ENCODE results near the gene PRKCB.

The PRKCB gene

DNA sequence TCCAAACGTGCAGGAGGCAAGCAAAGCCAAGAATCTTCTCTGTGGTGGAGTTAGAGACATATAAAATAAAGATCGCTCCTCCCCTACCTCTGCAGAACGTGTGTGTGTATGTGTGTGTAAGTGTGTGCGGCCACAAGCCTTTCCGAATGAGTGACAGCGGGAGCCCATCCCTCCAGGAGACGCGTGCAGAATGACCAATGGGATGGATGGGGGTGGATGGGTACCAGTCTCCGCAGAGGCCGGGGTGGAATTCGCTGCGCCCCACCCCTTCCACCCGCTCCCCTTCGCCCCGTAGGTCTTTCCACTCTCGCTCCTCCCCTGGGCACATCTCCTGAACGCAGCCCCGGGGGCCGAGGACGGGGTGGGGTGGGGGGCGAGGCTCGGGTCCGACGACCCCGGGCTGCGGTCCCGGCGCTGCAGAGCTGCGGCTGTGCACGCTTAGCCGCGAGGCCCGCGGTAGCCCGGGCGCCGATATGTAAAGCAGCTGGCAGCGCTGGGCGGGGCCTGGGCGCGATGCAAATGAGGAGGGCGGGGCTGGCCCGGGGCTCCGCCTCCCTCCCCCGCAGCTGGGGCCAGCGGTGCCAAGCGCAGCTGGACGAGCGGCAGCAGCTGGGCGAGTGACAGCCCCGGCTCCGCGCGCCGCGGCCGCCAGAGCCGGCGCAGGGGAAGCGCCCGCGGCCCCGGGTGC, at the start of gene PRKCB:
TSS of gene PRKCB (plus strand) at position 594 of the 688 bp plus-strand sequence.
- DNase-seq (ENCODE audit: low read depth in 2 of 3, low spot score in 2 of 3), result peak; percentile 72 to 82 (median 78)

DNA sequence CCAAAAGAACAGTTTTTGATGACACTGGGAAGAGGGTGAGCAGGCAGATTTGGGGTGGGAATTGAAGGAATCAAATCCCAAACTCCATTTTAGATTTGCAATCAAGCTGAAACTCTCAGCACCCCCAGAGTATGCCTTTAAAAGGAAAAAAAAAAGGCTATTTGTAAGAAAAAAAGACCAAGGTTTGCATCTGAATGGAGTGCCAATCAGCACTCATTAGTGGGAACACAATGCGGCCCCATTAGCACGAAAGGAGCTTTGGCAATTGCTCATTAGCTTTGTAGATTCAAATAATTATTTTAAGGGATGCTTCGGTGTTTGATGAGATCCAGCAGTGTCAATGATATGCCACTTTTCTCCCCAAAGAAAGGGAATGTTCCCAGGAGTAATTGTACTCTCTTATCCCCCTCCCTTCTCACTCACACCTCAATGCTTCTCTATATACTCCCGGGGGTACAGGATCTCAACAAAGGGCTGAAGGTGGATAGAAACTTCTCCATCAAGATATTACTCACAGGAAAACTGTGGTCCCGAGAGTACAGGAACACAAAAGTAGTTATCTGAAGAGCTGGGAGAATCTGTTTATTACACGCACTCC, 48.7 kb upstream of the PRKCB start:
- DNase-seq (ENCODE audit: low read depth in 2 of 3, low spot score in 2 of 3), result no peak

DNA sequence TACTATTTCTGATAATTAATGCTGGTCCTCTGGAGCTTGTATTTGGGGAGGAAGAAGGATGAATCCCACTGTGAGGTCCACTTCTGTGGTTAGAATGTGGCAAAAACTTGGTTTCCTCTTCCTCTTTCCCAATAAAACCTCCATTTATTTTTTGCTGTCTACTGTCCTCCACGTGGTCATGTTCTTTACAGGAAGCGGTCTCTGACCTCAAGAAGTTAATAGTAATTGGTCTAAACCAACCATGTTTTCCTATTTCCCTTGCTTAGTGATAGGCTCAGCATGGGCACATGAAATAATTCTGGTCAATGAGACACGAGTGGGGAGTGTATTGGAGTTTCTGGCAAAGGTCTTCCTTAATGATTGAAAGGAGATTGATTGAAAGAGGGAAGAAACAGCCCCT, 47.1 kb upstream of the PRKCB start:
- no peak for DNase-seq (ENCODE audit: low read depth in 2 of 3, low spot score in 2 of 3)

DNA sequence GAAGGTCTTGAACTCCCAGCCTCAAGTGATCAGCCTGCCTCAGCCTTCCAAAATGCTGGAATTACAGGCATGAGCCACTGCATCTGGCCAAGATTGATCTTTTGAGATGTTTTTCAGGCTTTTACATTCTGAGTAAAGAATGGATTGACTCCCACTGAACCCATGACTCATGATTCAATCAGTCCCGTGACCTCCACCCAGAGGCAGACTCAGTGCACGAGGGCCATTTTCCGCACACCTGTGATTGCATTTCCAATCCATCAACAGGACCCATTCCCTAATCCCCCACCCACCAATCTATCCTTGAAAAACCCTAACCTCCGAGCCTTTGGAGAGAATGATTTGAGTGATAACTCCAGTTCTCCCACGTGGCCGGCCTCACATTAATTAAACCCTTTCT, 40.4 kb upstream of the PRKCB start:
- no peak for DNase-seq (ENCODE audit: low read depth in 2 of 3, low spot score in 2 of 3)

DNA sequence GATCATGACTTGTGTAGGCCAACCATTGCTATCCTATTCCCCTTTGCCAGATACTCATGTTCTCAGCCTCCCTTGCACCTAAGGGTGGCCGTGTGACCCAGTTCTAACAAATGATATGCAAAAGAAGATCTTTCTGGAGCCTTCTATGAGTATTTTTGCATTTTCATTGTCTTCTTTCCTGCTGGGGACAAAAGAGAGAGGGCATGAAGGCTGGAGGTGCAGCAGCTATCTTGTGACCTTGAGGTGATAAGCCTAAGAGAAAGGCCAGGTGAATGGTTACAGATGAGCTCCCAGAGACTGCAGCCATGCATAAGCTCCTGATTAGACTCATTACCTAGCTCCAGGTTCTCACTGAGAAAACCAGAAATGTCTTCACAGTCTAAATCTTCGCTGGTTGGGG, 38.8 kb upstream of the PRKCB start:
- DNase-seq (ENCODE audit: low read depth in 2 of 3, low spot score in 2 of 3), result no peak

DNA sequence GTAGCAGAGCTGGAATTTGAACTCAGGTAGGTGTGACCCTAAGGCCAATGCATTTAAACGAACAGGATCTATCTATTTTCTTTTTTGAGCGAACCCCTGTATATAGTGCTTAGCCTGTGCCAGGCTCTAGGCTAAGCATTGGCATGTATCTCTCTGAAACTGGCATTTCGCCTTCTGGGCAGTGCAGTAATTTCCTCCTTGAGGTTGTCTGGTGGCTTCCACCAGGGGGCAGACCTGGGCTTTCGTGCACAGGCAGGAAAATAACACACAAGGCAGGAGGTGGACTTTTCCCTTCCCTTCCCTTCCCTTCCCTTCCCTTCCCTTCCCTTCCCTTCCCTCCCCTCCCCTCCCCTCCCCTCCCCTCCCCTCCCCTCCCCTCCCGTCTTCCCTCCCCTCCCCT, 34.4 kb upstream of the PRKCB start:
- peak; percentile 32 to 62 (median 54) for DNase-seq (ENCODE audit: low read depth in 2 of 3, low spot score in 2 of 3)

DNA sequence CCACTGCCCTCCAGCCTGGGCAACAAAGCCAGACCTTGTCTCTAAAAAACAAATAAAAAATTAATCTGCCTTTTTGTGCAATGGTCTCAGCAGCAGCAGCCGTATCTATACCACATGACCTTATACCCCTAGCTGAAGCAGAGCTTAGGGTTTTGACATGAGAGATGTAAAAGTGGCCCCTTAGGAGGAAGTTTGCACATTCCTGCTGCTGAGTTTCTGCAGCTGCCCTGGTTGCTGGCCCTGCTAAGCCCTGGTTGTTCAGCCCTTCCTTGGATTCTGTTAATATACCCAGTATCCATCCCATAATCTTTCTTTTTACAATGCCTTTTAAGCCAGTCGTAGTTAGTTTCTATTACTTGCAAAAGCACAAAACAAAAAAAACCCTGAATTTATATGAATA, 33.0 kb upstream of the PRKCB start:
- no peak for DNase-seq (ENCODE audit: low read depth in 2 of 3, low spot score in 2 of 3)

DNA sequence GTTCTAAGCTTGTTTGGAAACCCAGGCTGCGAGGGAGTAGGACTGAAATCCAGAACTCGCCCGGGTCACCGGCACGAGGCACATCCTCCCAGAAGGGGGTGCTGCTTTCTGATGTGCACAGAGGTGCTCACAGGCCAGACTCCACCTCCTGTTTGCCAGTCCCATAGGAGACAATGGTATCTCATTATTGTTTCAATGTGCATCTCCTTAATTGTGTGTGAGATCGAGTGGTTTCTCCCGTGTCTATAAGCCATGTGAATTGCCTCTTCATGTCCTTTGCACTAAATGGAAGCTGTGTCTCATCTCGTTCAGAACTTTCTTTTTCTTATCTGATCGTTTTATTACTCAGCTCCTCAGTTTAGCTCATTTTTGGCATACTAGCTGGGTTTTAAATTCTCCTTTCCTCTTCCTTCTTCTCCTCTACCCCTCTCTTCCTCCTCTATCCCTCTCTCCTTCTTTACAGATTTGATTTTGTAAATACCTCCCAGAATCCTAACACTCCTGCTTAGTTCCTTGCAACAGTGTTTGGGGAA, 32.1 kb upstream of the PRKCB start:
- peak; percentile 15 to 49 (median 46) for DNase-seq (ENCODE audit: low read depth in 2 of 3, low spot score in 2 of 3)

DNA sequence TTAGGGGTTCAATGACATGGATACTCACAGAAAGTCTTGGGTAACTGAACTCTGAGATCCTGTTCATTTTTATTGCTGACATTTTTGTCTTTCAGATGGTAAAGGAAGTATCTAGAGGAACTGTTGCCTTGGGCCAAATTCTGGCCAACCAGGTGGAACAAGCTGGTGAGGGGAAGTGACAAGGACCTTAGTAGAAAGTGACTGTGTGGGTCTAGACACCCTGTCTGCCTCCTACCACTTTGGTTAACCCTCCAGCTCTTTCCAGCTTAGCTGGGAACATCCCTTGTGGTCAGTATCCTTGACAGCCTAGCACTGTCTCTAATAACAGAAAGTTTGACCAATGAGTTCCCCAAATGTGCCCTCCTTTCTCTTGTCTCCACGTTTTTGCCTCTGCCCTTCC, 28.8 kb upstream of the PRKCB start:
- DNase-seq (ENCODE audit: low read depth in 2 of 3, low spot score in 2 of 3), result no peak

DNA sequence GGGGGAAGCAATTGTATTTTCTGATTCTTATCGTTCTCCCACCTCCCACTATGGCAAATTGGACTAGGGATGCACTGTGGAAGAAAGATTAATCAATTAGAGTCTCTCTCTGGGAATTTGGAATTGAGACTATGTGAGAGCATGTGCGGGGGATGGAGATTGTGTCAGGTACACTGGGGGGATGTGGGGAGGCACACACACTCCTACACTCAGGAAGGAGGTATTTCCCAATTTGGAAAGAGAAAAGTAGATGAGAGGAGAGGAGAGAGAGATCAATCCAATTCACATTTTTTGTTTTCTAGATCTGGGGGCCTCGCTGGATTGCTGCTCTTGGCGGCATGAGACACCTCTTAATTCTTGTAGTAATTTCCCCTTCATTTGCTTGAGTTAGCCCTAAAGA, 14.3 kb upstream of the PRKCB start:
- DNase-seq (ENCODE audit: low read depth in 2 of 3, low spot score in 2 of 3), result no peak

DNA sequence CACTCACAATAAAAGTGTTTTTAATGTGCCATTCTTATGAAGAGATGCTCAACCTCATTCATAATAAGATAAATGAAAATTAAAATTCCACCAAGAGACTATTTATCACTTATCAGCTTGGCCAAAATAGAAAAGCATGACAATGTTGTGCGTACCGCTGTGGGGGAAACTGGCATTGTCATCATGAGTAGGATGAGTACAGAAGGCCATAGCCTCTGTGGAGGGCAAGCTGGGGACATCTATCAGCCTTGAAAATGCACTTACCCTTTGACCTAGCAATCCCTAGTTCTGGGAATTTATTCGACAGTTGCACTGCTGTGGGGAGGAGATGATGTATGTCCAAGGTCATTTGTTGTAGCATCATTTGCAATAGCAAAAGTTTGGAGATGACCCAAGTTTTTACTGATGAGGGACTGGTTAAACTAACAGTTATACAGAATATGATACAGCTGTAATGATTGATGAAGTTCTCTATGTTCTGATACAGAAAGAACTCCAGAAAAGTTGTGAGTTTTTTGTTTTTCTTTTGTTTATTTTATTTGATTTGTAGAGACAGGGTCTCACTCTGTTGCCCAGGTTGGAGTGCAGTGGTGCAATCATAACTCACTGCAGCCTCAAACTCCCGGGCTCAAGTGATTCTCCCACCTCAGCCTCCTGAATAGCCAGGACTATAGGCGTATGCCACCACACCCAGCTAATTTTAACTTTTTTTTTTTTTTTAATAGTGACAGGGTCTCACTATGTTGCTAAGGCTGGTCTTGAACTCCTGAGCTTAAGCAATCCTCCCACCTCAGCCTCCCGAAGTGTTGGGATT, 13.7 kb upstream of the PRKCB start:
- DNase-seq (ENCODE audit: low read depth in 2 of 3, low spot score in 2 of 3), result no peak

DNA sequence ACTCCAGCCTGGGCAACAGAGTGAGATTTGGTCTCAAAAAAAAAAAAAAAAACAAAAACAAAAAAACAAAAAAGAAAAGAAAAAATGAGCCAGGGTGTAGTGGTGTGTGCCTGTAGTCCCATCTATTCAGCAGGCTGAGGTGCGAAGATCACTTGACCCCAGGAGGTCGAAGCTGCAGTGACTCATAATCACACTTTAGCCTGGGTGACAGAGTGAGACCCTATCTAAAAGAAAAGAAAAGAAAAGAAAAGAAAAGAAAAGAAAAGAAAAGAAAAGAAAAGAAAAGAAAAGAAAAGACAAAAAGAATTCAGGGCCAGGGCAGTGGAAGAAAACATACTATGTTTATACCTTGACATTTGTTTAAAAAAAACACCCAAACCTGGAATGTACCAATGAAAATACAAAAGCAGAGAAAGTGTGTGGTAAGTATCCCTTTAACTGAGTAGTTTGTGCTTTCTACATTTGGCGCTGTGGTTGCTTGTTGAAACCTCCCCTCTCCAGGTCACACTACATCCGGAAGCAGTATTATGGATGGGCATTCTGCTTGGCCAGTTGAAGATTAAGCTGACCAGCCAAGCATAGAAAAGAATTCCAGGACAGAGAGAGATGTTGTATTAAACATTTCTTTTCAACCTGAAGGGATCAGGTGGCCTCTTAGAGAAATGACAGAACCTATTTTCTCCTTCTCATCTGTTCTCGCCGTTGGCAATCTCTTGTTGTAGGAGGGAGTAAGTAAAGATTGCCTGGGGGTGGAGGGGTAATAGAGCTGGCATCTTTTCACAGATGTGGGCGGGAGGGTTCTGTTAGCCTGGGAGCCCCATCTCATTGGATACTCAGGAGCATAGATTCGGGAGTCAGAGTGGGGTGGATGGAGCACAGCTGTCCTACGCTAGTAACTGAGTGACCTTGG, 12.1 kb upstream of the PRKCB start:
- DNase-seq (ENCODE audit: low read depth in 2 of 3, low spot score in 2 of 3), result no peak

DNA sequence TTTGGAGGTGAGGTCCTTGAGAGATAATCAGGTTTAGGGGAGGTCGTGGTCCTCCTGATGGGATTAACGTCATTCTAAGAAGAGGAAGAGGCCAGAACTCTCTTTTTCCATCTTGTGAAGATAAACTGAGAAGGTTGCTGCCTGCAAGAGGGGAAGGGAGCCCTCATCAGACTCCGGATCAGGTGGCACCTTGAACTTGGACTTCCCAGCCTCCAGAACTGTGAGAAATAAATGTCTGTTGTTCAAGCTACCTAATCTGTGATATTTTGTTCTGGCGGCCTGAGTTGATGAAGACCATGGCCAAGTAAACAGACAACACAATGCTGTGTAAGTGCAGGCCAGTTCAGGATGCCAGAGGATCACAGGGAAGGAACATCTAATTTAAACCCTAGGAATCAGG, 10.9 kb upstream of the PRKCB start:
- DNase-seq (ENCODE audit: low read depth in 2 of 3, low spot score in 2 of 3), result no peak

DNA sequence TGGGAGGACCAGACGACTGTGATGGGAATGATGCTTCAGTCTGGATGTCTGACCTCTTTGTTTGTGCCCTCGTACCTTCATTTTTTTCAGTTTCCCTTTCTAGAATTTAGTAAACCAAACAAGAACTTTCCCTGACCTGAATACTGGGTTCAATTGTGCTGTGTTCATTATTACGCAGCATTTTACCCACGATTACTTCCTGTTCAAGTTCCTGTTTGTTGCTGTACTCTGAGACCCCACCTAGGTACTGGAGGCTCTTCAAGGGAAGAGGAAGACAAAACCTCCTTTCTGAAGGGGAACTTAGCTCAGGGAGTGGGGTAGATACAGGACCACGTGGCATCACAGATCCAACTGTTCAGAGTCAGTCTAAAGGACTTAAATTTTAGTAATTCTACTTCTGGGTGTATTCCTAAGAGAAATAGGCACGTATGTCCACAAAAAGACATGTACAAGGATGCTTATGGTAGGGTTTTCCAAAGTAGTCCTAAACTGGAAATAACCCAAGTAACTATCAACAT, 9.2 kb upstream of the PRKCB start:
- DNase-seq (ENCODE audit: low read depth in 2 of 3, low spot score in 2 of 3), result no peak

DNA sequence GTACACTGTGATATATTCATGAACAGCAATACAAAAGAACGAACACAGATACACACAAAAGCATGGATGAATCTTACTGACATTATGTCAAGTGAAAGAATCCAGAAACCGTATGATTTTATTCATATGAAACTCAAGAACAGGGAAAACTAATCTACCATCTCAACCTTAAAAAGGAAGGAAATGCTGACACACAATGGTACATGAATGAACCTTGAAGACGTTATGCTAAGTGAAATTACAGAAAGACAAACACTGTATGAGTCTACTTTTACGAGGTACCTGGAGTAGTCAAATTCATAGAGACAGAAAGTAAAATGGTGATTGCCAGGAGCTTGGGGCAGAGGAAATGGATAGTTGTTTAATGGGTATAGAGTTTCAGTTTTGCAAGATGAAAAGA, 8.7 kb upstream of the PRKCB start:
- no peak for DNase-seq (ENCODE audit: low read depth in 2 of 3, low spot score in 2 of 3)

DNA sequence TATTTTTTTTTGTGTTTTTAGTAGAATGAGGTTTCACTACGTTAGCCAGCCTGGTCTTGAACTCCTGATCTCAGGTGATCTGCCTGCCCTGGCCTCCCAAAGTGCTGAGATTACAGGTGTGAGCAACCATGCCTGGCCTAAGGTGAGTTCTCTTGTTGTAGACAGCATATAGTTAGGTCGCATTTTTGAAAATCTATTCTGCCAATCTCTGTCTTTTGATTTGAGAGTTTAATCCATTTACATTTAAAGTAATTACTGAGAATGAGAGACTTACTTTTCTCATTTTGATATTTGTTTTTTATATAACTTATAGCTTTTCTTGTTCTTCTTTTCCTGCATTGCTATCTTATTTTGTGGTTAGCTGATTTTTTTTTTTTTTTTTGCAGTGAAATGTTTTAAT, 6.3 kb upstream of the PRKCB start:
- DNase-seq (ENCODE audit: low read depth in 2 of 3, low spot score in 2 of 3), result no peak

DNA sequence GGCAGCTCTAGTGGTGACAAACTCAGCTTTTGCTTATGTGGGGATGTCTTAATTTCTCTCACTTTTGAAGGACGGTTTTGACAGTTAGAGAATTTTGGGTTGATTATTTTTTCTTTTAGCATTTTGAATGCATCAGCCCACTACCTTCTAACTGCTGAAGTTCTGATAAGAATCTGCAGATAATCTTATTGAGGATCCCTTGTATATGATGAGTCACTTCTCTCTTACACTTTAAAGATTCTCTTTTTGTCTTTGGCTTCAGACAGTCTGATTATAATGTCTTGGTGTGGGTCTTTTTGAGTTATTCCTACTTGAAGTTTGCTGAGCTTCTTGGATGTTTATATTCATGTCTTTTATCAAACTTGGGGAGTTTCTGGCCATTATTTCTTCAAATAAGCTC, 5.5 kb upstream of the PRKCB start:
- DNase-seq (ENCODE audit: low read depth in 2 of 3, low spot score in 2 of 3), result no peak

DNA sequence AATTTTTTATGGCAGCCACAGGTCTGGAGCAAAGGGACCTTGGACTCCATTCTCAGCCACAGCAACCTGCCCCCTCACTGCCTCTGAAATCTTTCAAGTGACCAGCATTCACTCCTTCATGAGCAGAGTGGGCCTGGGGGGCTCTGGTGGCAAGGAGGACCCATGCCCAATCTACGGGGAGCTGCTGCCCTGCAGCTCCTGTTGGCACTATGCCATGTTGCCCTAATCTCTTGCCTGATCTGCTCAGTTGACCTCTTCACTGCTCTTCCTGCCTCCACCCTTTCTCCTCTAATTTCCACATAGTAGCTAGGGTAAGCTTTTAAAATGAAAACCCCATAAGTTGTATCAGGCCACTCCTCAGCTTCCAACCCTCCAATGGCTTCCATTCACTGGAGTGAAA, 2.9 kb upstream of the PRKCB start:
- DNase-seq (ENCODE audit: low read depth in 2 of 3, low spot score in 2 of 3), result no peak

DNA sequence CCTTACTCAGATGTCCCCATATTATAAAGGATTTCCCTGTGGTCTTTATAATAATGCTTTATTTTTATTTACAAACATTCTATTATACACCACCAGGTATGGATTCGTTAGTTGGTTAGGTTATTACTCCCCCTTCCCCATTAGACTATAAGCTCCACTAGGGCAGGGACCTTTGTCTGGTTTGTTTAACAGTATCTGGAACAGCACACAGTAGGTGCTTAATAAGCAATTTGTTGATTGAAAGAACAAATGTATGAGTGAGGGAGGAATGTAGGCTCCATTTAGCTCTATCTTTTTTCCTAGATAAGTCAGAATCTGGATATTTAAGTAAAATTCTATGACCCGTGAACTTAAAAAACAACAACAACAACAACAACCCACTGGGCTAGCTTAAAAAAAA, 2.3 kb upstream of the PRKCB start:
- no peak for DNase-seq (ENCODE audit: low read depth in 2 of 3, low spot score in 2 of 3)

DNA sequence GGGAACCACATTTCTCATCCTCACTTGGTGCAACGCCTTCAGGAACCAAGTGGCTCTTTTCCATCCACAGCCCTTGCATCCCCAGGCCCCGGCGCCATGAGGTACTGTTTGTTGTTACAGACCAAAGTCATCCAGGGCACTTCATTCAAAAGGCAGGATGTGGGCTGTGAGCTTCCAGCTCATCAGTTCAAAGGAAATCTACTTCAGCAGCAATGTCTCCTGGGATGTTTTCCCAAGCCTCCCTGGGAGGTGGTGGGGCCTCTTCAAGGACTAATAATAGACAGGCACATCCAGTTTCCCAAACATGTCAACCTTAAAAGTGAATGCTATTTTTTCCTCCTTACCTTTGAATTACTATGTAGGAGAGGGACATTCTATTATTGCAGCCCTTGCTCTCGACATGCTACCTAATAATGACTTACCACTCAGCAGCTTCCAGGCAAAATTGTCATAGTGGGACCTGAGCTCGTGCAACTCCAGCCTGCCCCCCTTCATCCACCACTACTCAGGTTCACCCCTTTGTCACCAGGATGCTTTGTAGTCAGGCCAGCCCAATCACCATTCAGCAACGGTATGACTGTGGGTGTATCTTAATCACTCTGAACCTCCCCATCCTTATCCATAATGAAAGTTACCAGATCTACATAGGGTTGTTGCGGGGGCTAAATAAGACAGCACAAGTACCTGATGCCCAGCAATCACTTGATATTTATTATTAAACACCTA, 1.7 kb upstream of the PRKCB start:
- DNase-seq (ENCODE audit: low read depth in 2 of 3, low spot score in 2 of 3), result no peak

All from activated CD8-positive, alpha-beta memory T cell treated with anti-CD3 and anti-CD28 coated beads for 48 hours (primary cell).